ENCODE results near the gene OR2M3. TPM values are rescaled to one million over a fixed set of nuclear protein-coding genes. Genes with fewer than 3 reads are reported as not detected.

OR2M3 gene
- polyA plus RNA-seq, 1 donor from 2014 or later: not detected

GRCh38 chr1:248231117-248231516, 34.1 kb downstream of the OR2M3 start, which contains the start of gene OR2M4:
OR2M4 (plus strand) TSS chr1:248231417; CDS start chr1:248238929, 7,512 bp downstream.
- Histone ChIP-seq H3K27ac (ENCODE audit: low read length) (no peak within 1 kb of the TSS), H3K9me3 (ENCODE audit: low read length) (no peaks in the 10 kb centered on the region), H3F3A (ENCODE audit: insufficient read depth, low read length, poor library complexity, severe bottlenecking) (no peaks in the 10 kb centered on the region), H3K9ac (ENCODE audit: low read length) (no peak within 1 kb of the TSS), H3K4me2 (ENCODE audit: low read length) (no peak within 1 kb of the TSS), H2AFZ (ENCODE audit: low read depth, low read length) (no peak within 1 kb of the TSS), H4K20me1 (ENCODE audit: insufficient read depth) (no peaks in the 10 kb centered on the region), H3K9me2 (ENCODE audit: insufficient read depth, low read length) (no peaks in the 10 kb centered on the region), H3K4me3 (ENCODE audit: low read length) (no peak within 1 kb of the TSS), H3K36me3 (ENCODE audit: insufficient read depth, low read length) (no peaks in the 10 kb centered on the region), H3K79me2 (replicated peaks; ENCODE audit: insufficient read depth, low read length) (no peaks in the 10 kb centered on the region), H3K27me3 (ENCODE audit: insufficient read depth, low read depth, low read length) (no peaks in the 10 kb centered on the region)
- TF ChIP-seq RAD21 (conservative IDR thresholded peaks at IDR 0.05) (no peak), POLR2AphosphoS5 (IDR thresholded peaks at IDR 0.05) (no peak), SMC3 (conservative IDR thresholded peaks at IDR 0.05; ENCODE audit: poor library complexity) (no peak), EP300 (conservative IDR thresholded peaks at IDR 0.05; ENCODE audit: poor library complexity, severe bottlenecking) (no peak), TAF1 (IDR thresholded peaks at IDR 0.05; ENCODE audit: low read depth) (no peak), REST (IDR thresholded peaks at IDR 0.05; ENCODE audit: borderline replicate concordance) (no peak), EZH2 (IDR thresholded peaks at IDR 0.05; ENCODE audit: borderline replicate concordance, insufficient read depth, low read length, poor library complexity, severe bottlenecking) (no peak), MXI1 (conservative IDR thresholded peaks at IDR 0.05; ENCODE audit: poor library complexity, severe bottlenecking) (no peak)
- TF ChIP-seq, protein P1, sequence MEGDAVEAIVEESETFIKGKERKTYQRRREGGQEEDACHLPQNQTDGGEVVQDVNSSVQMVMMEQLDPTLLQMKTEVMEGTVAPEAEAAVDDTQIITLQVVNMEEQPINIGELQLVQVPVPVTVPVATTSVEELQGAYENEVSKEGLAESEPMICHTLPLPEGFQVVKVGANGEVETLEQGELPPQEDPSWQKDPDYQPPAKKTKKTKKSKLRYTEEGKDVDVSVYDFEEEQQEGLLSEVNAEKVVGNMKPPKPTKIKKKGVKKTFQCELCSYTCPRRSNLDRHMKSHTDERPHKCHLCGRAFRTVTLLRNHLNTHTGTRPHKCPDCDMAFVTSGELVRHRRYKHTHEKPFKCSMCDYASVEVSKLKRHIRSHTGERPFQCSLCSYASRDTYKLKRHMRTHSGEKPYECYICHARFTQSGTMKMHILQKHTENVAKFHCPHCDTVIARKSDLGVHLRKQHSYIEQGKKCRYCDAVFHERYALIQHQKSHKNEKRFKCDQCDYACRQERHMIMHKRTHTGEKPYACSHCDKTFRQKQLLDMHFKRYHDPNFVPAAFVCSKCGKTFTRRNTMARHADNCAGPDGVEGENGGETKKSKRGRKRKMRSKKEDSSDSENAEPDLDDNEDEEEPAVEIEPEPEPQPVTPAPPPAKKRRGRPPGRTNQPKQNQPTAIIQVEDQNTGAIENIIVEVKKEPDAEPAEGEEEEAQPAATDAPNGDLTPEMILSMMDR (IDR thresholded peaks at IDR 0.05; ENCODE audit: poor library complexity, severe bottlenecking): no peak

- no peaks in the 10 kb centered on the region for H3K36me3 ChIP-seq (ENCODE audit: insufficient read depth, low read length)
- H3K27me3 ChIP-seq (ENCODE audit: insufficient read depth, low read depth, low read length): no peaks in the 10 kb centered on the region
- peaks cover 6% of the 10 kb centered on the region for H3K9me3 ChIP-seq (ENCODE audit: low read length)
- no peak overlapping the region for H3K4me2 ChIP-seq (ENCODE audit: low read length)
- H3K9ac ChIP-seq (ENCODE audit: low read length): no peak overlapping the region
- no peak overlapping the region for H2AFZ ChIP-seq (ENCODE audit: low read depth, low read length)
- TF ChIP-seq RAD21 (conservative IDR thresholded peaks at IDR 0.05): no peak
- TF ChIP-seq POLR2AphosphoS5 (IDR thresholded peaks at IDR 0.05): no peak
- no peak for TF ChIP-seq MXI1 (conservative IDR thresholded peaks at IDR 0.05; ENCODE audit: poor library complexity, severe bottlenecking)
- no peak for TF ChIP-seq SMC3 (conservative IDR thresholded peaks at IDR 0.05; ENCODE audit: poor library complexity)
- no peak for TF ChIP-seq TAF1 (IDR thresholded peaks at IDR 0.05; ENCODE audit: low read depth)
- no peak for TF ChIP-seq EZH2 (IDR thresholded peaks at IDR 0.05; ENCODE audit: borderline replicate concordance, insufficient read depth, low read length, poor library complexity, severe bottlenecking)
- TF ChIP-seq REST (IDR thresholded peaks at IDR 0.05; ENCODE audit: borderline replicate concordance): no peak
- TF ChIP-seq EP300 (conservative IDR thresholded peaks at IDR 0.05; ENCODE audit: poor library complexity, severe bottlenecking): no peak
- TF ChIP-seq, protein P1 (IDR thresholded peaks at IDR 0.05; ENCODE audit: poor library complexity, severe bottlenecking): no peak
- no peaks in the 10 kb centered on the region for H3K79me2 ChIP-seq (replicated peaks; ENCODE audit: insufficient read depth, low read length)
- no peaks in the 10 kb centered on the region for H3F3A ChIP-seq (ENCODE audit: insufficient read depth, low read length, poor library complexity, severe bottlenecking)
- H4K20me1 ChIP-seq (ENCODE audit: insufficient read depth): no peaks in the 10 kb centered on the region
- H3K27ac ChIP-seq (ENCODE audit: low read length): no peak overlapping the region
- no peaks in the 10 kb centered on the region for H3K9me2 ChIP-seq (ENCODE audit: insufficient read depth, low read length)
- H3K4me3 ChIP-seq (ENCODE audit: low read length): no peak overlapping the region
Measured at GRCh38 chr1:248239478-248239877, 42.4 kb downstream of the OR2M3 start.

Data from neural cell (in vitro differentiated cells).